Measurements from ENCODE around the gene NYAP2.

Gene NYAP2

DNA sequence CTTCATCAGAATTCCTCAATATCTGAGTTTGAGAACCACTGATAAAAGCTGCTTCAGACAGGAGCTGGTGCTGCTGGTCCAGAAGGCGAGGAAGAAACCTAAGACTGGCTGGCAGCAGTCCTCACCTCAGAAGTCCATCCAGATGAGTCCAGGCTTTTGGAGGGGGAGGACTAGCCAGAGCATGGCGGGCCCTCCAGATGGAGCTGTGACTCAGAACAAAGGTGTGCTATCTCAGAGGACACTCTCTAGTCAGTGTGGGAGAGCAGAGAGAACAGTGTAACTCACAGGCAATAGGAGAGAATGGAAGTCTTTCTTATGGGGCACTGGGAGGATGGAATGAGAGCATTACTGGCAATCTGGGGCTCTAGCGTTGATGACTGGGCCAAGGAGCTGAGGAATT, 191.4 kb downstream of the NYAP2 start:
- H3K36me3 Mint-ChIP-seq (ENCODE audit: insufficient read depth), result no peaks in the 10 kb centered on the region
- no peak overlapping the region for H3K27ac Mint-ChIP-seq (ENCODE audit: low read depth)

GRCh38 chr2:225597911-225598310, 198.4 kb downstream of the NYAP2 start:
- Mint-ChIP-seq H3K4me3 (no peak overlapping the region), H3K27me3 (no peaks in the 10 kb centered on the region), H3K36me3 (ENCODE audit: insufficient read depth) (no peaks in the 10 kb centered on the region), H3K27ac (ENCODE audit: low read depth) (no peak overlapping the region), H3K9me3 (no peaks in the 10 kb centered on the region), H3K4me1 (no peaks in the 10 kb centered on the region)
- DNase-seq (ENCODE audit: low spot score in 2 of 2) (no peak), ATAC-seq (replicated peaks; ENCODE audit: extremely low read depth, poor library complexity, severe bottlenecking) (no peak)

More for the DNA sequence above, 191.4 kb downstream of the NYAP2 start:
- Mint-ChIP-seq H3K27me3 (peaks cover 6% of the 10 kb centered on the region), H3K4me1 (no peaks in the 10 kb centered on the region), H3K9me3 (no peaks in the 10 kb centered on the region), H3K4me3 (no peak overlapping the region)
- DNase-seq (ENCODE audit: low spot score in 2 of 2) (no peak), ATAC-seq (replicated peaks; ENCODE audit: extremely low read depth, poor library complexity, severe bottlenecking) (no peak)

- ATAC-seq (replicated peaks; ENCODE audit: extremely low read depth, poor library complexity, severe bottlenecking) (no peak), DNase-seq (ENCODE audit: low spot score in 2 of 2) (no peak)
- Mint-ChIP-seq H3K4me1 (no peaks in the 10 kb centered on the region), H3K27me3 (no peaks in the 10 kb centered on the region), H3K4me3 (no peak overlapping the region), H3K36me3 (ENCODE audit: insufficient read depth) (no peaks in the 10 kb centered on the region), H3K27ac (ENCODE audit: low read depth) (no peak overlapping the region), H3K9me3 (no peaks in the 10 kb centered on the region)
Observed at GRCh38 chr2:225598426-225598825, 198.9 kb downstream of the NYAP2 start.

DNA sequence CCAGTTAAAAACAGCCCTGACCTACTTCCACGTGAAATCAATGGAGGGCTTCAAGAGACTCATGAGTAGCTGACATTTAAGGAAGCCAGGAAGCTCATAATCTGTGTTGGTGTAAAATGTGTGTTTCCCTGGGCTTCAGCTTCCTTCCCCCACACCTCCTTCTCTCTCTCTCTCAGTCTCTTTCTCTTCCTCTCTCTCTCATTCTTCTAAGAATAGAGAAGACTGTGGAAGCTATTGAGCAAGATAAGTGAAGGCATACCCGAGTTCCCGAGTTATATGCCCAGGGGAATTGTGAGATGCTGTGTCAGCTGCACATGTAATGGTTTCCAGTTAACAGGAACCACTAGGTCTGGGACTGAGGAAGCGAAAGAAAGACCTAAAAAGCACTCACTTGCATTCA, 199.4 kb downstream of the NYAP2 start:
- no peaks in the 10 kb centered on the region for H3K9me3 Mint-ChIP-seq
- ATAC-seq (replicated peaks; ENCODE audit: extremely low read depth, poor library complexity, severe bottlenecking), result no peak

DNA sequence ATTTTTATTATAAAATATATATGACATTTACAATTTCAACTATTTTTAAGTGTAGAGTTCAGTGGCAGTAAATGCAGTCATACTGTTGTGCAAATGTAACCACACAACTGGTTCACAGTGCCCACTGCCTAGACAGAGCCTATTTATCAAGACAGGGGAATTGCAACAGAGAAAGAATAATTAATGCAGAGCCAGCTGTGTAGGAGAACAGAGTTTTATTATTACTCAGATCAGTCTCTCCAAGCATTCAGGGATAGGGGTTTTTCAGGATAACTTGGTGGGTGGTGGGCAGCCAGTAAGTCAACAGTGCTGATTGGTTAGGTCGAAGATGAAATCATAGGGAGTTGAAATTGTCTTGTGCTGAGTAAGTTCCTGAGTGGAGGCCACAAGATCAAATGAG, 200.3 kb downstream of the NYAP2 start:
- Mint-ChIP-seq H3K27ac (ENCODE audit: low read depth) (no peak overlapping the region), H3K4me3 (no peak overlapping the region), H3K36me3 (ENCODE audit: insufficient read depth) (no peaks in the 10 kb centered on the region), H3K4me1 (no peaks in the 10 kb centered on the region), H3K27me3 (no peaks in the 10 kb centered on the region), H3K9me3 (no peaks in the 10 kb centered on the region)
- ATAC-seq (replicated peaks; ENCODE audit: extremely low read depth, poor library complexity, severe bottlenecking) (no peak), DNase-seq (ENCODE audit: low spot score in 2 of 2) (no peak)

More for the DNA sequence above, 199.4 kb downstream of the NYAP2 start:
- no peak for DNase-seq (ENCODE audit: low spot score in 2 of 2)
- Mint-ChIP-seq H3K4me1 (no peaks in the 10 kb centered on the region), H3K36me3 (ENCODE audit: insufficient read depth) (no peaks in the 10 kb centered on the region), H3K27ac (ENCODE audit: low read depth) (no peak overlapping the region), H3K27me3 (no peaks in the 10 kb centered on the region), H3K4me3 (no peak overlapping the region)

DNA sequence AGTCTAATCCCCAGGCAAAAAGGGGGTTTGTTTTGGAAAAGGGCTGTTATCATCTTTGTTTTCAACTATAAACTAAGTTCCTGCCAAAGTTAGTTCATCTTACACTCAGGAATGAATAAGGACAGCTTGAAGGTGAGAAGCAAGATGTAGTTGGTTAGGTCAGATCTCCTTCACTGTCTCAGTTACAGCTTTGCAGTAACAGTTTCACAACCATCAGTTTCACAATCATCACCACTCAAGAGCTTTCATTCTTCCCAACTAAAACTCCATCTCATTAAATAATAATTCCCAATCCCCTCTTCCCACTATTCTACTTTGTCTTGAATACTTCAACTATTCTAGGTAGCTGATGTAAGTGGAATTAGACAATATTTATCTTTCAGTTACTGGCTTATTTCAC, 200.9 kb downstream of the NYAP2 start:
- Mint-ChIP-seq H3K36me3 (ENCODE audit: insufficient read depth) (no peaks in the 10 kb centered on the region), H3K27me3 (no peaks in the 10 kb centered on the region), H3K27ac (ENCODE audit: low read depth) (no peak overlapping the region), H3K9me3 (no peaks in the 10 kb centered on the region), H3K4me1 (no peaks in the 10 kb centered on the region), H3K4me3 (no peak overlapping the region)
- DNase-seq (ENCODE audit: low spot score in 2 of 2) (no peak), ATAC-seq (replicated peaks; ENCODE audit: extremely low read depth, poor library complexity, severe bottlenecking) (no peak)

GRCh38 chr2:225600865-225601264, 201.4 kb downstream of the NYAP2 start:
- no peaks in the 10 kb centered on the region for H3K27me3 Mint-ChIP-seq
- ATAC-seq (replicated peaks; ENCODE audit: extremely low read depth, poor library complexity, severe bottlenecking) (no peak), DNase-seq (ENCODE audit: low spot score in 2 of 2) (no peak)
- no peaks in the 10 kb centered on the region for H3K36me3 Mint-ChIP-seq (ENCODE audit: insufficient read depth)
- no peaks in the 10 kb centered on the region for H3K4me1 Mint-ChIP-seq
- H3K27ac Mint-ChIP-seq (ENCODE audit: low read depth), result no peak overlapping the region
- no peaks in the 10 kb centered on the region for H3K9me3 Mint-ChIP-seq
- H3K4me3 Mint-ChIP-seq, result no peak overlapping the region

DNA sequence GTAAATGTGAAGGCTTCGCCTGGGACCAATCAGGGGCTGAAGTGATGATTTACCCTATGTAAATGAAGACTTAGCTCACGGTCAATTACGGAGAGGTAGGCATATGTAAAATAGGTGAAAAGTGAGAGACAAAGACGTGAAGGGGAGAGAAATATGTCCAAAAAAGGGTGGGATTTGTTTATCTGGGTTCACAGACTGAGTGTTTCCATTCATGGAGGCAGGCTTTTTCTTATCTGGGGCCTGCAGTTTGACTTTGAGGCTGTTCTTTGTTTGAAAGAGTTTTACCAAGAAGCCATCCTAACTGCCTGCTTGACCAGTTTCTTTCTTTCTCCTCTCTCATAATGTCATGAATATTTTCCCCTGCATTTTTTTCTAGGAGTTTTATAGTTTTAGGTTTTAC, 202.7 kb downstream of the NYAP2 start:
- no peaks in the 10 kb centered on the region for H3K9me3 Mint-ChIP-seq
- H3K4me1 Mint-ChIP-seq, result no peaks in the 10 kb centered on the region
- no peak overlapping the region for H3K27ac Mint-ChIP-seq (ENCODE audit: low read depth)
- DNase-seq (ENCODE audit: low spot score in 2 of 2), result no peak
- no peak overlapping the region for H3K4me3 Mint-ChIP-seq
- no peaks in the 10 kb centered on the region for H3K36me3 Mint-ChIP-seq (ENCODE audit: insufficient read depth)
- no peaks in the 10 kb centered on the region for H3K27me3 Mint-ChIP-seq
- ATAC-seq (replicated peaks; ENCODE audit: extremely low read depth, poor library complexity, severe bottlenecking), result no peak

- Mint-ChIP-seq H3K27me3 (peaks cover 12% of the 10 kb centered on the region), H3K4me1 (no peaks in the 10 kb centered on the region), H3K27ac (ENCODE audit: low read depth) (no peak overlapping the region), H3K9me3 (peaks cover 4% of the 10 kb centered on the region), H3K4me3 (no peak overlapping the region), H3K36me3 (ENCODE audit: insufficient read depth) (no peaks in the 10 kb centered on the region)
- DNase-seq (ENCODE audit: low spot score in 2 of 2) (no peak), ATAC-seq (replicated peaks; ENCODE audit: extremely low read depth, poor library complexity, severe bottlenecking) (no peak)
Observed at GRCh38 chr2:225608136-225608535, 208.6 kb downstream of the NYAP2 start.

- H3K27me3 Mint-ChIP-seq, result peaks cover 12% of the 10 kb centered on the region
Observed at GRCh38 chr2:225612636-225613035, 213.1 kb downstream of the NYAP2 start.

GRCh38 chr2:225614915-225615314, 215.4 kb downstream of the NYAP2 start:
- no peaks in the 10 kb centered on the region for H3K4me1 Mint-ChIP-seq
- DNase-seq (ENCODE audit: low spot score in 2 of 2) (no peak), ATAC-seq (replicated peaks; ENCODE audit: extremely low read depth, poor library complexity, severe bottlenecking) (no peak)
- H3K9me3 Mint-ChIP-seq, result peaks cover 4% of the 10 kb centered on the region
- peaks cover 23% of the 10 kb centered on the region for H3K27me3 Mint-ChIP-seq
- no peak overlapping the region for H3K27ac Mint-ChIP-seq (ENCODE audit: low read depth)
- H3K36me3 Mint-ChIP-seq (ENCODE audit: insufficient read depth), result no peaks in the 10 kb centered on the region
- no peak overlapping the region for H3K4me3 Mint-ChIP-seq

More at GRCh38 chr2:225612636-225613035, 213.1 kb downstream of the NYAP2 start:
- H3K4me3 Mint-ChIP-seq, result no peak overlapping the region
- ATAC-seq (replicated peaks; ENCODE audit: extremely low read depth, poor library complexity, severe bottlenecking) (no peak), DNase-seq (ENCODE audit: low spot score in 2 of 2) (no peak)
- no peak overlapping the region for H3K27ac Mint-ChIP-seq (ENCODE audit: low read depth)
- peaks cover 4% of the 10 kb centered on the region for H3K9me3 Mint-ChIP-seq
- no peaks in the 10 kb centered on the region for H3K36me3 Mint-ChIP-seq (ENCODE audit: insufficient read depth)
- no peaks in the 10 kb centered on the region for H3K4me1 Mint-ChIP-seq

DNA sequence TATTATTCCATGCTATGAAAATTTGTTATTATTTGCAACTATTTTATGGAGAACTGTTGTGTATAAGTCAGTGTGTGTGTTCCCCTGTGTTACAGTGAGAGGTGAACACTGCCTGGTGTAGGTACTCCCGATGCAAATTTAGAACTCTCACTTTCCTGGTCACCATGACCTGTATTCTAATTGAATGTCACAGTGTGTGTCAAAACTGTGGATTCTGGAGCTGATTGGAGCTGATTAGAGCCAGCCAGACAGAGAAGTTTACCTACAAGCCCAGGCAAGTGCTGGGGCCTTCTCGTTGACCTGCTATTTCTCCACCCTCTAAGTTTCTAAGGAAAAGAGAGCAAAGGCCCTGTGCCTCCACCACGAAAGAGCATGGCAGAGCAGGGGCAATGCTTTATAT, 216.0 kb downstream of the NYAP2 start:
- H3K27me3 Mint-ChIP-seq, result peaks cover 23% of the 10 kb centered on the region
- H3K9me3 Mint-ChIP-seq, result peaks cover 4% of the 10 kb centered on the region

GRCh38 chr2:225616372-225616771, 216.9 kb downstream of the NYAP2 start:
- H3K36me3 Mint-ChIP-seq (ENCODE audit: insufficient read depth), result no peaks in the 10 kb centered on the region
- no peak overlapping the region for H3K4me3 Mint-ChIP-seq
- no peak overlapping the region for H3K27ac Mint-ChIP-seq (ENCODE audit: low read depth)
- peaks cover 17% of the 10 kb centered on the region for H3K27me3 Mint-ChIP-seq
- peaks cover 3% of the 10 kb centered on the region for H3K9me3 Mint-ChIP-seq
- DNase-seq (ENCODE audit: low spot score in 2 of 2) (no peak), ATAC-seq (replicated peaks; ENCODE audit: extremely low read depth, poor library complexity, severe bottlenecking) (no peak)
- no peaks in the 10 kb centered on the region for H3K4me1 Mint-ChIP-seq

More for the DNA sequence above, 216.0 kb downstream of the NYAP2 start:
- Mint-ChIP-seq H3K4me3 (no peak overlapping the region), H3K36me3 (ENCODE audit: insufficient read depth) (no peaks in the 10 kb centered on the region), H3K4me1 (no peaks in the 10 kb centered on the region), H3K27ac (ENCODE audit: low read depth) (no peak overlapping the region)
- DNase-seq (ENCODE audit: low spot score in 2 of 2), result no peak
- ATAC-seq (replicated peaks; ENCODE audit: extremely low read depth, poor library complexity, severe bottlenecking), result no peak

DNA sequence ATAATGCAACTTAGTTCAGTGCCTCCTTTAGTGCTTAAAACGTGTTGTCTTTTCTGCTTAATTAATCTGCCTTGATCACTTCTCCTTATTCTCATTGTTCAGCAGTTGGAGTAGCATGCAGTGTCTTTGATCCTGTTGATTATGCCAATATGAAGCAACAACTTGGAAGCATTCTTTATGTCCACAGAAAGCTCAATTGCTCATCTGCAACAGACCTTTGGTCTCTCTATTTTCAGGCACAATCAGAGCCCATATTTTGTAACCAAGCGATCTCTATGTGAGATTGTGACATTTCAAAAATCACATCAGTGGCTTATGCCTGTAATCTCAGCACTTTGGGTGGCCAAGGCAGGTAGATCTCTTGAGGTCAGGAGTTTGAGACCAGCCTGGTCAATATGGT, 217.3 kb downstream of the NYAP2 start:
- DNase-seq (ENCODE audit: low spot score in 2 of 2) (no peak), ATAC-seq (replicated peaks; ENCODE audit: extremely low read depth, poor library complexity, severe bottlenecking) (no peak)
- Mint-ChIP-seq H3K36me3 (ENCODE audit: insufficient read depth) (no peaks in the 10 kb centered on the region), H3K27me3 (peaks cover 12% of the 10 kb centered on the region), H3K4me3 (no peak overlapping the region), H3K9me3 (no peaks in the 10 kb centered on the region), H3K27ac (ENCODE audit: low read depth) (no peak overlapping the region), H3K4me1 (no peaks in the 10 kb centered on the region)
